Adrenal gland (tissue), 12 donors: ENCODE results near the gene SHF. TPM values are rescaled to one million over a fixed set of nuclear protein-coding genes. Genes with fewer than 3 reads are reported as not detected.

ENCODE experiments used
- DNase-seq, 7 donors: peaks; one replicate each; pipeline ENCODE4 v3.0.0-alpha.2; 2019 to 2020
- H3K27ac ChIP-seq, 5 donors: fragments of 200-600 bp; sonication (generic) in 4 of 5; 1 replicate in 3 of 5; 2 replicates in 2 of 5; pipeline versions ENCODE4 v1.5.1 to v1.8.0; 2016 to 2020; ENCODE audit warnings: mild to moderate bottlenecking in 1 of 5
- H3K27me3 ChIP-seq: fragments of 200-600 bp; 2 replicates; pipeline ENCODE4 v1.8.0; 2021
- H3K36me3 ChIP-seq, 2 donors: fragments of 200-600 bp; replicated peaks in 1 of 2; 1 replicate in 1 of 2; 2 replicates in 1 of 2; pipeline versions ENCODE4 v1.5.1 to v1.8.0; 2018 to 2022
- H3K4me1 ChIP-seq, 2 donors: fragments of 200-600 bp; replicated peaks in 1 of 2; 1 replicate in 1 of 2; 2 replicates in 1 of 2; pipeline versions ENCODE4 v1.5.1 to v1.8.0; 2018 to 2021
- H3K4me3 ChIP-seq, 4 donors: fragments of 200-600 bp; sonication (generic) in 3 of 4; one replicate each; pipeline ENCODE4 v1.5.1; 2016 to 2018
- H3K9me3 ChIP-seq, 3 donors: fragments of 200-600 bp; sonication (generic) in 1 of 3; replicated peaks in 1 of 3; 1 replicate in 2 of 3; 2 replicates in 1 of 3; pipeline versions ENCODE4 v1.5.1 to v1.8.0; 2016 to 2021
- CTCF ChIP-seq, 6 experiments: fragments of 450-650 bp in 4 of 6; fragments of 200-600 bp in 2 of 6; sonication (generic) in 1 of 6; IDR thresholded peaks; 1 replicate in 5 of 6; 2 replicates in 1 of 6; pipeline versions ENCODE4 v1.5.1 to v1.8.0; 2016 to 2021; ENCODE audit warnings: antibody characterized with exemption in 6 of 6, mild to moderate bottlenecking in 2 of 6, moderate library complexity in 1 of 6
- POLR2A ChIP-seq, 2 donors: fragments of 450-650 bp; IDR thresholded peaks; one replicate each; pipeline ENCODE4 v1.6.1; 2017; ENCODE audit warnings: antibody characterized with exemption in 2 of 2, mild to moderate bottlenecking in 2 of 2, moderate library complexity in 1 of 2
- WGBS, 4 donors: extraction: QIAGEN DNeasy Blood & Tissue Kit in 2 of 4; methylation state at CpG; one replicate each; pipeline versions ENCODE4 v1.1.5 to v1.1.7; 2013 to 2017; 5-methylcytosine and 5-hydroxymethylcytosine counted together
- intact Hi-C, 2 donors: fragments of 100-400 bp; cut with DNase I; formaldehyde crosslinking; loops; one replicate each; pipeline versions ENCODE4 v1.14.1 to v1.15.0; 2022 to 2023
- polyA plus RNA-seq, 3 donors: library from polyadenylated mRNA; stranded (reverse); fragments of 200-250 nt in 2 of 3; fragments of 350-450 nt in 1 of 3; fragmentation: Illumina TruSeq in 1 of 3; extraction: RNeasy Lipid Tissue Mini Kit (QIAGEN cat#74804) in 1 of 3; gene quantifications; one replicate each; pipeline ENCODE4 v1.2.3, GENCODE V29; 2013 to 2014
- total RNA-seq, 9 donors: library from RNA; depleted of rRNA in 4 of 9; stranded (reverse); fragments of >200 nt in 4 of 9; fragments of 120-200 nt in 1 of 9; fragmentation: NEBNext Ultra II Directional in 1 of 9; extraction: Animal tissue kit (Norgen Biotek cat#: 25700) in 1 of 9; gene quantifications; one replicate each; pipeline versions ENCODE4 v1.1.0 to v1.2.4, GENCODE V29; 2013 to 2023
- donor health status: healthy with polysubstance abuse.
- donor health status: Bipolar disorder and iron deficiency.
- donor health status: DM: yes; HTN: yes; CAD: no.
- donor health status: DM: no; HTN: no; CAD: no.
- donor health status: DM: no; HTN: no; CAD: no.
- donor health status: DM: yes; HTN: yes; CAD: no.

SHF gene
- total and polyA plus RNA-seq, 12 donors, result 3.2 to 30.0 (median 17.3) TPM

- no peaks in the 10 kb centered on the region for H3K9me3 ChIP-seq
- no peak for TF ChIP-seq POLR2A (IDR thresholded peaks at IDR 0.05)
- no peak for TF ChIP-seq CTCF (IDR thresholded peaks at IDR 0.05)
- no peak for DNase-seq
- H3K27ac ChIP-seq, result peak overlapping the region in 1 of 5 donors; percentile 76
- H3K4me1 ChIP-seq, result peaks cover 13 to 21% of the 10 kb centered on the region in 2 donors
- no peak overlapping the region for H3K4me3 ChIP-seq
- no peaks in the 10 kb centered on the region for H3K27me3 ChIP-seq
- WGBS, 4 donors, result 84 to 88% (median 85%) methylated on average over 3 to 9 of the region's 9 CpGs
- intact Hi-C loops, result no loop called here
- no peaks in the 10 kb centered on the region for H3K36me3 ChIP-seq
Measured at GRCh38 chr15:45184562-45185041, 3.2 kb downstream of the SHF start.

GRCh38 chr15:45183511-45183910 is 4.3 kb downstream of the SHF start:
- TF ChIP-seq POLR2A (IDR thresholded peaks at IDR 0.05), result no peak
- TF ChIP-seq CTCF (IDR thresholded peaks at IDR 0.05), result no peak
- no peak for DNase-seq
- H3K27ac ChIP-seq, result peak overlapping the region in 2 of 5 donors; percentile 6 to 42
- WGBS, 4 donors, result 87 to 100% (median 95%) methylated on average over 1 to 2 of the region's 2 CpGs
- H3K4me3 ChIP-seq, result no peak overlapping the region
- peaks cover 11 to 21% of the 10 kb centered on the region in 2 donors for H3K4me1 ChIP-seq
- no peaks in the 10 kb centered on the region for H3K36me3 ChIP-seq
- intact Hi-C loops, result no loop called here
- H3K27me3 ChIP-seq, result no peaks in the 10 kb centered on the region
- H3K9me3 ChIP-seq, result no peaks in the 10 kb centered on the region

GRCh38 chr15:45182996-45183395 is 4.8 kb downstream of the SHF start:
- DNase-seq, result no peak
- WGBS, 4 donors, result 23 to 36% (median 30%) methylated on average over 1 of the region's 1 CpG
- no peak overlapping the region for H3K4me3 ChIP-seq
- H3K9me3 ChIP-seq, result no peaks in the 10 kb centered on the region
- intact Hi-C loops, result no loop called here
- no peaks in the 10 kb centered on the region for H3K36me3 ChIP-seq
- no peak for TF ChIP-seq CTCF (IDR thresholded peaks at IDR 0.05)
- TF ChIP-seq POLR2A (IDR thresholded peaks at IDR 0.05), result no peak
- peaks cover 6 to 21% of the 10 kb centered on the region in 2 donors for H3K4me1 ChIP-seq
- H3K27me3 ChIP-seq, result no peaks in the 10 kb centered on the region
- H3K27ac ChIP-seq, result peak overlapping the region in 2 of 5 donors; percentile 6 to 42

- no peaks in the 10 kb centered on the region for H3K9me3 ChIP-seq
- no peak for TF ChIP-seq CTCF (IDR thresholded peaks at IDR 0.05)
- TF ChIP-seq POLR2A (IDR thresholded peaks at IDR 0.05), result no peak
- H3K27ac ChIP-seq, result no peak overlapping the region
- no peak overlapping the region for H3K4me3 ChIP-seq
- peaks cover 5 to 15% of the 10 kb centered on the region in 2 donors for H3K4me1 ChIP-seq
- WGBS, 4 donors, result 71 to 79% (median 74%) methylated on average over 9 of the region's 9 CpGs
- intact Hi-C loops, result no loop called here
- no peak for DNase-seq
- no peaks in the 10 kb centered on the region for H3K27me3 ChIP-seq
- no peaks in the 10 kb centered on the region for H3K36me3 ChIP-seq
Measured at GRCh38 chr15:45181491-45182285, 6.1 kb downstream of the SHF start.
